Right lobe of liver (tissue), 6 donors: ENCODE results near the gene CDR2. TPM values are rescaled to one million over a fixed set of nuclear protein-coding genes. Genes with fewer than 3 reads are reported as not detected.

Experiments
- ATAC-seq, 4 donors: fragments of 200-7000 bp; cut with Tn5 transposase; one replicate each; pipeline ENCODE4 v1.9.1; 2020; ENCODE audit warnings: mild to moderate bottlenecking in 4 of 4, moderate library complexity in 4 of 4
- DNase-seq, 3 donors: peaks; one replicate each; pipeline ENCODE4 v3.0.0-alpha.2; 2020
- H3K27ac ChIP-seq, 3 donors: fragments of 200-600 bp; one replicate each; pipeline ENCODE4 v1.8.0; 2022
- H3K27me3 ChIP-seq, 2 donors: fragments of 200-600 bp; one replicate each; pipeline ENCODE4 v1.8.0; 2022
- H3K36me3 ChIP-seq, 4 donors: fragments of 200-600 bp; sonication (generic) in 1 of 4; one replicate each; pipeline versions ENCODE4 v1.5.1 to v1.8.0; 2017 to 2022; ENCODE audit warnings: control low read depth in 1 of 4
- H3K4me1 ChIP-seq, 4 donors: fragments of 200-600 bp; sonication (generic) in 1 of 4; one replicate each; pipeline versions ENCODE4 v1.5.1 to v1.8.0; 2017 to 2022; ENCODE audit warnings: control low read depth in 1 of 4
- H3K4me3 ChIP-seq, 3 donors: fragments of 200-600 bp; one replicate each; pipeline ENCODE4 v1.8.0; 2022
- H3K9me3 ChIP-seq, 4 donors: fragments of 200-600 bp; sonication (generic) in 1 of 4; one replicate each; pipeline versions ENCODE4 v1.5.1 to v1.8.0; 2017 to 2022; ENCODE audit warnings: control low read depth in 1 of 4
- POLR2A ChIP-seq: fragments of 450-650 bp; IDR thresholded peaks from one replicate; pipeline ENCODE4 v1.6.1; 2017; ENCODE audit warnings: antibody characterized with exemption, mild to moderate bottlenecking
- WGBS: methylation state at CpG from one replicate; pipeline ENCODE4 v1.1.6; 2018; ENCODE audit warnings: low coverage, low lambda C conversion rate; ENCODE audit not compliant: insufficient coverage; ENCODE audit errors: missing lambda C conversion rate; 5-methylcytosine and 5-hydroxymethylcytosine counted together
- intact Hi-C, 2 donors: fragments of 100-400 bp; cut with DNase I; formaldehyde crosslinking; loops; one replicate each; pipeline versions ENCODE4 v1.11.2 to v1.14.1; 2022
- total RNA-seq, 6 experiments: library from RNA; depleted of rRNA in 2 of 6; stranded (reverse); fragments of >200 nt in 2 of 6; fragmentation: NEBNext Ultra II Directional in 3 of 6; extraction: Animal tissue kit (Norgen Biotek cat#: 25700) in 3 of 6; gene quantifications; one replicate each; pipeline versions ENCODE4 v1.1.0 to v1.2.4, GENCODE V29; 2016 to 2023
- TF ChIP-seq, protein P1 (sequence below), 4 donors: fragments of 200-600 bp in 3 of 4; fragments of 450-650 bp in 1 of 4; IDR thresholded peaks; one replicate each; pipeline versions ENCODE4 v1.5.1 to v1.8.0; 2016 to 2022; ENCODE audit warnings: antibody characterized with exemption in 4 of 4, mild to moderate bottlenecking in 2 of 4
- donor health status: DM: no; HTN: yes; CAD: no.
- donor health status: DM: no; HTN: no; CAD: no.
- donor health status: DM: no; HTN: no; CAD: no.
- donor health status: DM: no; HTN: yes; CAD: no.
- donor health status: DM: no; HTN: yes; CAD: no.

CDR2 gene
- total RNA-seq, 6 experiments from 2014 or later = 8.2 to 16.8 (median 14.2) TPM

DNA sequence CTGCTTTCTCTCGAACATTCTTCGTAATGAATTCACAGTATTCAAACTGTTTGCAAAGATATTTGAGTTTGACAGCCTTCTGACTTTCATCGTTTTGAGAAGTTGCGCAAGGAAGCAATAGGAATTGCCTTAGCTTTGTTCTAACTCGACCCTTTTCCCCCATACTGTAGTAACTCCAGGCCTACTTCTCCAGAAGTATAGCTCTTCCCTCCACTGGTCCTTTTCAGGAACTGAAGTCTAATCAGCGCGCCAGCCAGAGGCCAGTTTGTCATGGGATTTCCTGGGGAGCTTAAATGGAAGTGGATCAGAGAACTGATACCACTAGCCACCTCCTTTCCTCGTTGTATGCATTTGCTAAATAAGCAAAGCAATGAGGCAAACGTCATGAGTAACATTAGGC, 27.9 kb downstream of the CDR2 start:
- ATAC-seq (peak; percentile 41 to 79 (median 70)), DNase-seq (no peak)
- no peaks in the 10 kb centered on the region for H3K9me3 ChIP-seq
- H3K36me3 ChIP-seq = peaks cover 0 to 39% (median 14%) of the 10 kb centered on the region in 4 donors
- H3K27ac ChIP-seq = no peak overlapping the region
- H3K4me3 ChIP-seq = no peak overlapping the region
- H3K27me3 ChIP-seq = no peaks in the 10 kb centered on the region
- intact Hi-C loops = no loop called here
- 63% methylated on average over 9 of the region's 9 CpGs for WGBS
- no peak for TF ChIP-seq POLR2A
- TF ChIP-seq, protein P1, sequence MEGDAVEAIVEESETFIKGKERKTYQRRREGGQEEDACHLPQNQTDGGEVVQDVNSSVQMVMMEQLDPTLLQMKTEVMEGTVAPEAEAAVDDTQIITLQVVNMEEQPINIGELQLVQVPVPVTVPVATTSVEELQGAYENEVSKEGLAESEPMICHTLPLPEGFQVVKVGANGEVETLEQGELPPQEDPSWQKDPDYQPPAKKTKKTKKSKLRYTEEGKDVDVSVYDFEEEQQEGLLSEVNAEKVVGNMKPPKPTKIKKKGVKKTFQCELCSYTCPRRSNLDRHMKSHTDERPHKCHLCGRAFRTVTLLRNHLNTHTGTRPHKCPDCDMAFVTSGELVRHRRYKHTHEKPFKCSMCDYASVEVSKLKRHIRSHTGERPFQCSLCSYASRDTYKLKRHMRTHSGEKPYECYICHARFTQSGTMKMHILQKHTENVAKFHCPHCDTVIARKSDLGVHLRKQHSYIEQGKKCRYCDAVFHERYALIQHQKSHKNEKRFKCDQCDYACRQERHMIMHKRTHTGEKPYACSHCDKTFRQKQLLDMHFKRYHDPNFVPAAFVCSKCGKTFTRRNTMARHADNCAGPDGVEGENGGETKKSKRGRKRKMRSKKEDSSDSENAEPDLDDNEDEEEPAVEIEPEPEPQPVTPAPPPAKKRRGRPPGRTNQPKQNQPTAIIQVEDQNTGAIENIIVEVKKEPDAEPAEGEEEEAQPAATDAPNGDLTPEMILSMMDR (IDR thresholded peaks at IDR 0.05) = no peak
- no peaks in the 10 kb centered on the region for H3K4me1 ChIP-seq

DNA sequence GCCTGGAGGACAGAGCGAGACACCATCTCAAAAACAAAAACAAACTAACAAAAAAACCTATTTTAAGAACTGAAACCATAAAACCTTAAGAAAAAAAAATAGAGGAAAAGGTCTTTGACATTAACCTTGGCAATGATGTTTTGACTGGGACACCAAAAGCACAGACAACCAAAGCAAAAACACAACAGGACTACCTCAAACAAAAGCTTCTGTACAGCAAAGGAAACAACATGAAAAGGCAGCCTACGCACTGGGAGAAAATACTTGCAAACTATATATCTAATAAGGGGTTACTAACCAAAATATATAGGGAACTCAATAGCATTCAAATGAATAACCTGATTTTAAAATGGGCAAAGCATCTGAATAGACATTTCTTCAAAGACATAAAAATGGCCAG, 32.3 kb downstream of the CDR2 start:
- 93% methylated on average over 2 of the region's 2 CpGs for WGBS
- TF ChIP-seq, protein P1 (IDR thresholded peaks at IDR 0.05) = no peak
- TF ChIP-seq POLR2A = no peak
- Histone ChIP-seq H3K27ac (no peak overlapping the region), H3K27me3 (no peaks in the 10 kb centered on the region), H3K9me3 (no peaks in the 10 kb centered on the region), H3K4me3 (no peak overlapping the region), H3K4me1 (no peaks in the 10 kb centered on the region), H3K36me3 (peaks cover 0 to 18% (median 3%) of the 10 kb centered on the region in 4 donors)
- DNase-seq (no peak), ATAC-seq (no peak)
- intact Hi-C loops = no loop called here

DNA sequence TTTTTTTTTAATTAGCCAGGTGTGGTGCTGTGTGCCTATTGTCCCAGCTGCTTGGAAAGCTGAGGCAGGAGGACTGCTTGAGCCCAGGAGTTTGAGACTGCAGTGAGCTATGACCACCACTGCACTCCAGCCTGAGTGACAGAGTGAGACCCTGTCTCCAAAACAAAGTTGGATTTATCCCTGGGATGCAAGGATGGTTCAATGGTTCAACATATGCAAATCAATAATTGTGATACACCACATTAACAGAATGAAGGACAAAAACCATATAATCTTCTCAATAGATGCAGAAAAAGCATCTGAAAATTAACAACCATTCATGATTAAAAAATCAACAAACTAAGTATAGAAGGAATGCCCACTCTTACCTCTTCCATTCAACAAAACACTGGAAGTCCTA, 33.5 kb downstream of the CDR2 start:
- ATAC-seq = no peak
- H3K9me3 ChIP-seq = no peaks in the 10 kb centered on the region
- intact Hi-C loops = no loop called here
- no peak overlapping the region for H3K4me3 ChIP-seq
- DNase-seq = no peak
- H3K4me1 ChIP-seq = no peaks in the 10 kb centered on the region
- TF ChIP-seq, protein P1 (IDR thresholded peaks at IDR 0.05) = no peak
- no peak for TF ChIP-seq POLR2A
- H3K27me3 ChIP-seq = no peaks in the 10 kb centered on the region
- H3K36me3 ChIP-seq = peaks cover 0 to 6% (median 0%) of the 10 kb centered on the region in 4 donors
- no peak overlapping the region for H3K27ac ChIP-seq

DNA sequence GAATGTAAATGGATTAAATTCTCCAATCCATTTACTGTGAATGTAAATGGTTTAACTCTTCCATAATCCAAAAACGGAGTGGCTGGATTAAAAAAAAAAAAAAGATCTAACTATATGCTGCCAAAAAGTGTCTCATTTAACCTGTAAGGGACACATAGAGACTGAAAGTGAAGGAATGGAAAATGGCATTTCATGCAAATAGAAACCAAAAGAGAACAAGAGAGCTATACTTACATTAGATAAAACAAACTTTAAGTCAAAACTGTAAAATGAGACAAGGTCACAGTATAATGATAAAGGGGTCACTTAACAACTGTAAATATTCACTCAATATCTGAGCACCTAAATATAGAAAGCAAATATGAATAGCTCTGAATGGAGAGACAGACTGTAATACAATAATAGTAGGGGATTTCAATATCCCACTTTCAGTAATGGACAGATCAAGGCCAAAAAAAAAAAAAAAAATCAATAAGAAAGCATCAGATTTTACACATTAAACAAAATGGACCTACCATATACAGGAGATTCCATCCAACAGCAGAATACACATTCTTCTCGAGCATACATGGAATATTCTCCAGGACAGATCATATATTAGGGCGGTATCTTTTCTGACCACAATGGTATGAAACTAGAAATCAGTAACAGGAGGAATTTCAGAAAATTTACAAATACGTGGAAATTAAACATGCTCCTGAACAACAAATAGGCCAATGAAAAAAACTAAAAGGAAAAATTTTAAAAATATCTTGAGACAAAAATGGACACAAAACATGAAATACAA, 36.4 kb downstream of the CDR2 start:
- intact Hi-C loops = no loop called here
- no peak overlapping the region for H3K27ac ChIP-seq
- no peaks in the 10 kb centered on the region for H3K4me1 ChIP-seq
- peaks cover 0 to 20% (median 8%) of the 10 kb centered on the region in 4 donors for H3K36me3 ChIP-seq
- no peaks in the 10 kb centered on the region for H3K9me3 ChIP-seq
- no peaks in the 10 kb centered on the region for H3K27me3 ChIP-seq
- TF ChIP-seq, protein P1 (IDR thresholded peaks at IDR 0.05) = no peak
- no peak for TF ChIP-seq POLR2A
- ATAC-seq (no peak), DNase-seq (no peak)
- H3K4me3 ChIP-seq = no peak overlapping the region
- WGBS = 92% methylated on average over 4 of the region's 4 CpGs
